CD14-positive monocyte (primary cell): ENCODE measurements around the gene FBXO30. TPM values are rescaled to one million over a fixed set of nuclear protein-coding genes. Genes with fewer than 3 reads are reported as not detected.

ENCODE experiments used
- DNase-seq, 3 donors: peaks; one replicate each; pipeline ENCODE4 v3.0.0-alpha.2; 2011 to 2022
- H2AFZ ChIP-seq: 2 replicates; pipeline ENCODE4 v1.6.0; 2012; ENCODE audit warnings: mild to moderate bottlenecking, low read depth, low read length, inconsistent platforms; ENCODE audit not compliant: insufficient read depth, poor library complexity, severe bottlenecking
- H3K27ac ChIP-seq, 2 donors: 1 replicate in 1 of 2; 2 replicates in 1 of 2; pipeline ENCODE4 v1.5.1; 2012 to 2013; ENCODE audit warnings: low read length in 2 of 2, control low read depth in 1 of 2, inconsistent platforms in 1 of 2, low read depth in 1 of 2, mild to moderate bottlenecking in 1 of 2
- H3K27me3 ChIP-seq, 2 donors: one replicate each; pipeline versions ENCODE4 v1.6.0 to v1.6.1; 2011 to 2013; ENCODE audit warnings: low read length in 2 of 2; ENCODE audit not compliant: control insufficient read depth in 2 of 2, insufficient read depth in 2 of 2
- H3K36me3 ChIP-seq, 2 donors: replicated peaks in 1 of 2; 1 replicate in 1 of 2; 2 replicates in 1 of 2; pipeline versions ENCODE4 v1.5.1 to v1.6.1; 2012 to 2013; ENCODE audit warnings: low read length in 2 of 2, control low read depth in 1 of 2, inconsistent platforms in 1 of 2, mild to moderate bottlenecking in 1 of 2; ENCODE audit not compliant: insufficient read depth in 2 of 2, control insufficient read depth in 1 of 2
- H3K4me1 ChIP-seq, 2 donors: 1 replicate in 1 of 2; 2 replicates in 1 of 2; pipeline versions ENCODE4 v1.5.1 to v1.6.1; 2012 to 2013; ENCODE audit warnings: low read length in 2 of 2, control low read depth in 1 of 2, inconsistent platforms in 1 of 2, mild to moderate bottlenecking in 1 of 2, moderate library complexity in 1 of 2; ENCODE audit not compliant: insufficient read depth in 2 of 2, control insufficient read depth in 1 of 2
- H3K4me2 ChIP-seq: replicated peaks from 2 replicates; pipeline ENCODE3; 2012; ENCODE audit warnings: low read length, moderate library complexity, mild to moderate bottlenecking; ENCODE audit not compliant: poor library complexity, severe bottlenecking; ENCODE audit errors: extremely low read depth
- H3K4me3 ChIP-seq, 3 experiments: fragments of 200-600 bp in 1 of 3; sonication (generic) in 1 of 3; replicated peaks in 1 of 3; 1 replicate in 2 of 3; 2 replicates in 1 of 3; pipeline ENCODE4 v1.5.1; 2011 to 2013; ENCODE audit warnings: low read length in 3 of 3, mild to moderate bottlenecking in 3 of 3, control low read depth in 2 of 3, low read depth in 2 of 3, inconsistent platforms in 1 of 3, moderate library complexity in 1 of 3
- H3K79me2 ChIP-seq: 2 replicates; pipeline ENCODE4 v1.6.0; 2012; ENCODE audit warnings: mild to moderate bottlenecking, control low read depth, inconsistent platforms, low read length, moderate library complexity; ENCODE audit not compliant: insufficient read depth
- H3K9ac ChIP-seq: 2 replicates; pipeline ENCODE4 v1.6.0; 2017; ENCODE audit warnings: low read length, mild to moderate bottlenecking; ENCODE audit not compliant: insufficient read depth, poor library complexity, severe bottlenecking
- H3K9me3 ChIP-seq, 2 donors: replicated peaks in 1 of 2; 1 replicate in 1 of 2; 2 replicates in 1 of 2; pipeline versions ENCODE4 v1.5.1 to v1.6.1; 2012 to 2013; ENCODE audit warnings: low read length in 2 of 2, control low read depth in 1 of 2; ENCODE audit not compliant: control insufficient read depth in 1 of 2, insufficient read depth in 1 of 2
- H4K20me1 ChIP-seq: 2 replicates; pipeline ENCODE4 v1.6.0; 2012; ENCODE audit warnings: mild to moderate bottlenecking, low read length, control low read depth, moderate library complexity; ENCODE audit not compliant: insufficient read depth
- H3K27ac Mint-ChIP-seq, 7 donors: one replicate each; pipeline ENCODE4 v1.8.0; 2020; ENCODE audit warnings: mild to moderate bottlenecking in 7 of 7, mixed read lengths in 7 of 7, moderate library complexity in 6 of 7, inconsistent platforms in 2 of 7
- H3K27me3 Mint-ChIP-seq, 3 donors: one replicate each; pipeline ENCODE4 v1.8.0; 2021 to 2022; ENCODE audit warnings: low read depth in 3 of 3, mild to moderate bottlenecking in 3 of 3, mixed read lengths in 3 of 3, moderate library complexity in 3 of 3, inconsistent platforms in 1 of 3
- H3K36me3 Mint-ChIP-seq, 2 donors: one replicate each; pipeline ENCODE4 v1.8.0; 2020; ENCODE audit warnings: mixed read lengths in 2 of 2, inconsistent platforms in 1 of 2, mild to moderate bottlenecking in 1 of 2
- H3K4me1 Mint-ChIP-seq: one replicate; pipeline ENCODE4 v1.8.0; 2020; ENCODE audit warnings: mild to moderate bottlenecking, mixed read lengths
- H3K4me3 Mint-ChIP-seq, 2 donors: one replicate each; pipeline ENCODE4 v1.8.0; 2020; ENCODE audit warnings: mild to moderate bottlenecking in 2 of 2, mixed read lengths in 2 of 2, moderate library complexity in 1 of 2
- H3K9me3 Mint-ChIP-seq, 7 donors: one replicate each; pipeline ENCODE4 v1.8.0; 2020 to 2022; ENCODE audit warnings: mixed read lengths in 7 of 7, mild to moderate bottlenecking in 6 of 7, moderate library complexity in 6 of 7, inconsistent platforms in 2 of 7
- CTCF ChIP-seq: fragments of 200-600 bp; IDR thresholded peaks from one replicate; pipeline ENCODE4 v1.8.0; 2022; ENCODE audit warnings: antibody characterized with exemption, mild to moderate bottlenecking
- WGBS: methylation state at CpG from one replicate; pipeline ENCODE4 v1.1.5; 2013; ENCODE audit warnings: missing lambda C conversion rate; ENCODE audit not compliant: insufficient coverage; 5-methylcytosine and 5-hydroxymethylcytosine counted together
- intact Hi-C, 2 donors: fragments of 100-400 bp; cut with micrococcal nuclease; formaldehyde crosslinking; loops; one replicate each; pipeline versions ENCODE4 v1.15.0 to v1.15.1; 2023
- polyA plus RNA-seq, 3 donors: library from polyadenylated mRNA; depleted of rRNA in 1 of 3; unstranded in 2 of 3; stranded (reverse) in 1 of 3; fragments of 300-500 nt in 2 of 3; fragments of >200 nt in 1 of 3; fragmentation: Illumina TruSeq in 2 of 3; gene quantifications; 1 replicate in 2 of 3; 2 replicates in 1 of 3; pipeline ENCODE4 v1.2.3, GENCODE V29; 2012 to 2021

FBXO30 gene
- polyA plus RNA-seq, 3 donors = 0.83 to 1.7 (median 1.1) TPM

GRCh38 chr6:145830612-145831011 is 16.0 kb upstream of the FBXO30 start:
- Histone ChIP-seq H3K79me2 (no peaks in the 10 kb centered on the region), H3K4me2 (no peak overlapping the region), H3K36me3 (no peaks in the 10 kb centered on the region), H3K27ac (no peak overlapping the region), H4K20me1 (no peaks in the 10 kb centered on the region), H3K9ac (no peak overlapping the region), H2AFZ (no peak overlapping the region), H3K27me3 (no peaks in the 10 kb centered on the region), H3K4me3 (no peak overlapping the region), H3K9me3 (peaks cover 0 to 3% of the 10 kb centered on the region in 2 donors), H3K4me1 (no peaks in the 10 kb centered on the region)
- TF ChIP-seq CTCF = no peak
- intact Hi-C loops = no loop called here
- Mint-ChIP-seq H3K9me3 (peaks cover 3 to 14% (median 9%) of the 10 kb centered on the region in 7 donors), H3K27me3 (peaks cover 0 to 1% (median 0%) of the 10 kb centered on the region in 3 donors), H3K4me1 (peaks cover 2% of the 10 kb centered on the region), H3K27ac (no peak overlapping the region), H3K4me3 (no peak overlapping the region), H3K36me3 (no peaks in the 10 kb centered on the region)
- no peak for DNase-seq

DNA sequence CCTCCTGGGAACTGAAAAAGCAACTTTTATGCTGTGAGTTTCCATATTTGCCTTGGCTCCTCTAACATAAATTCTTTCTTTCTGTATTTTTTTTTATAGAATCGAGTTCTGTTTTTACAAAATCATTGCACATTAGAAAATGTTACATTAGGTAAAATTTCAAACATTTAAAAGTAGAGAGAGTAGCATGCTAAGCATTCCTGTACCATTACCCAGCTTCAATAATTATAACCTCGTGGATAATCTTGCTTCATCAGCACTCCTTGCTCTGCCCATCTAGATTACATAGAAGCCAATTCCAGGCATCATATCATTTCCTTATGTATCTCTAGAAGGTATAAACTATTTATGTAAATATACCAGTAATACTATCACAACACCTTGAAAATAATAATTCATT is 15.4 kb upstream of the FBXO30 start:
- no peak overlapping the region for H3K4me3 Mint-ChIP-seq
- H3K36me3 Mint-ChIP-seq = no peaks in the 10 kb centered on the region
- Histone ChIP-seq H3K36me3 (no peaks in the 10 kb centered on the region), H3K4me2 (no peak overlapping the region), H3K4me1 (no peaks in the 10 kb centered on the region), H3K27me3 (no peaks in the 10 kb centered on the region), H3K27ac (no peak overlapping the region), H3K79me2 (no peaks in the 10 kb centered on the region), H2AFZ (no peak overlapping the region), H3K9ac (no peak overlapping the region), H4K20me1 (no peaks in the 10 kb centered on the region), H3K9me3 (peaks cover 0 to 3% of the 10 kb centered on the region in 2 donors), H3K4me3 (no peak overlapping the region)
- H3K9me3 Mint-ChIP-seq = peaks cover 3 to 17% (median 9%) of the 10 kb centered on the region in 7 donors
- no peak for DNase-seq
- peaks cover 2% of the 10 kb centered on the region for H3K4me1 Mint-ChIP-seq
- peaks cover 0 to 1% (median 0%) of the 10 kb centered on the region in 3 donors for H3K27me3 Mint-ChIP-seq
- no peak for TF ChIP-seq CTCF
- H3K27ac Mint-ChIP-seq = no peak overlapping the region
- no CpG with 5 or more reads among the region's 2 CpGs for WGBS
- intact Hi-C loops = no loop called here
